ENCODE results near the gene GJB5.

GRCh38 chr1:34803770-34804169 lies 48.9 kb downstream of the GJB5 start:
- TF ChIP-seq SIN3A (IDR thresholded peaks at IDR 0.05; ENCODE audit: borderline replicate concordance, insufficient read depth, low read length) (no peak), REST (IDR thresholded peaks at IDR 0.05; ENCODE audit: insufficient read depth in 1 of 2, low read depth in 2 of 2, low read length in 2 of 2) (no peak), POLR2AphosphoS5 (IDR thresholded peaks at IDR 0.05; ENCODE audit: low read depth, low read length) (no peak), TAF1 (IDR thresholded peaks at IDR 0.05; ENCODE audit: borderline replicate concordance, insufficient read depth, low read length) (no peak)
